HepG2 (cell line): Measurements from ENCODE around the gene POLE4. TPM values are rescaled to one million over a fixed set of nuclear protein-coding genes. Genes with fewer than 3 reads are reported as not detected.

Experiments
- AHR ChIP-seq: IDR thresholded peaks from 2 replicates; pipeline ENCODE4 v1.6.1; 2018; ENCODE audit warnings: missing genetic modification reagents, missing compliant biosample characterization
- CCDC6 ChIP-seq: sonication (generic); formaldehyde crosslinking; IDR thresholded peaks from 2 replicates; pipeline ENCODE4 v1.8.1; 2022; ENCODE audit warnings: mild to moderate bottlenecking, missing genetic modification reagents, moderate library complexity
- ETV5 ChIP-seq: IDR thresholded peaks from 2 replicates; pipeline ENCODE4 v1.6.1; 2018; ENCODE audit warnings: missing biosample characterization, missing genetic modification reagents, inconsistent platforms, borderline replicate concordance
- HMG20B ChIP-seq: conservative IDR thresholded peaks from 2 replicates; pipeline ENCODE4 v1.6.1; 2016; ENCODE audit warnings: missing genetic modification reagents, missing compliant biosample characterization
- KDM4B ChIP-seq: sonication (generic); formaldehyde crosslinking; IDR thresholded peaks from 2 replicates; pipeline ENCODE4 v1.4.0; 2020; ENCODE audit warnings: missing genetic modification reagents
- MATR3 ChIP-seq: sonication (generic); formaldehyde crosslinking; IDR thresholded peaks from 2 replicates; pipeline ENCODE4 v1.4.0; 2020; ENCODE audit warnings: missing genetic modification reagents
- MIER2 ChIP-seq: IDR thresholded peaks from 2 replicates; pipeline ENCODE4 v1.6.1; 2016; ENCODE audit warnings: missing biosample characterization, missing genetic modification reagents
- MIER3 ChIP-seq: IDR thresholded peaks from 2 replicates; pipeline ENCODE4 v1.6.1; 2016; ENCODE audit warnings: missing compliant biosample characterization, borderline replicate concordance
- MXI1 ChIP-seq: IDR thresholded peaks from 3 replicates; pipeline ENCODE4 v1.6.1; 2012; ENCODE audit warnings: low read depth, low read length, inconsistent platforms, borderline replicate concordance
- NR2F2 ChIP-seq: IDR thresholded peaks from 2 replicates; pipeline ENCODE4 v1.6.1; 2012; ENCODE audit warnings: low read depth, inconsistent platforms, borderline replicate concordance
- ONECUT2 ChIP-seq: sonication (generic); formaldehyde crosslinking; IDR thresholded peaks from 2 replicates; pipeline ENCODE4 v1.4.0; 2020; ENCODE audit warnings: missing genetic modification reagents
- SALL2 ChIP-seq: sonication (generic); formaldehyde crosslinking; IDR thresholded peaks from 2 replicates; pipeline ENCODE4 v1.8.1; 2023; ENCODE audit warnings: mild to moderate bottlenecking, missing genetic modification reagents, inconsistent platforms
- SAP130 ChIP-seq: IDR thresholded peaks from 2 replicates; pipeline ENCODE4 v1.6.1; 2016; ENCODE audit warnings: low read depth
- TAF1 ChIP-seq: sonication (generic); formaldehyde crosslinking; IDR thresholded peaks from 2 replicates; pipeline ENCODE4 v1.4.0; 2020; ENCODE audit warnings: missing genetic modification reagents
- ZMYM2 ChIP-seq: sonication (generic); formaldehyde crosslinking; IDR thresholded peaks from 2 replicates; pipeline ENCODE4 v1.8.0; 2022; ENCODE audit warnings: mild to moderate bottlenecking, missing genetic modification reagents
- ZNF510 ChIP-seq: sonication (generic); formaldehyde crosslinking; IDR thresholded peaks from 2 replicates; pipeline ENCODE4 v1.4.0; 2020; ENCODE audit warnings: low read depth, mild to moderate bottlenecking, missing genetic modification reagents
- ZNF558 ChIP-seq: sonication (generic); formaldehyde crosslinking; IDR thresholded peaks from 2 replicates; pipeline ENCODE4 v1.9.0; 2022; ENCODE audit warnings: mild to moderate bottlenecking, missing genetic modification reagents, borderline replicate concordance
- ZNF652 ChIP-seq: IDR thresholded peaks from 2 replicates; pipeline ENCODE4 v1.6.1; 2016; ENCODE audit warnings: low read depth, borderline replicate concordance
- ZNF720 ChIP-seq: sonication (generic); formaldehyde crosslinking; IDR thresholded peaks from 2 replicates; pipeline ENCODE4 v1.4.0; 2020; ENCODE audit warnings: missing genetic modification reagents
- ZNF775 ChIP-seq: sonication (generic); formaldehyde crosslinking; IDR thresholded peaks from 2 replicates; pipeline ENCODE4 v1.4.0; 2020; ENCODE audit warnings: missing genetic modification reagents, mild to moderate bottlenecking, moderate library complexity, borderline replicate concordance
- ZNF780A ChIP-seq: sonication (generic); formaldehyde crosslinking; IDR thresholded peaks from 2 replicates; pipeline ENCODE4 v1.8.0; 2022; ENCODE audit warnings: mild to moderate bottlenecking, missing genetic modification reagents, moderate library complexity
- ZNF792 ChIP-seq: IDR thresholded peaks from 2 replicates; pipeline ENCODE4 v1.6.1; 2016
- ZNF841 ChIP-seq: sonication (generic); formaldehyde crosslinking; IDR thresholded peaks from 2 replicates; pipeline ENCODE4 v1.8.1; 2023; ENCODE audit warnings: missing genetic modification reagents, borderline replicate concordance
- polyA plus RNA-seq, 8 experiments: library from polyadenylated mRNA; depleted of rRNA in 3 of 8; stranded (reverse) in 7 of 8; unstranded in 1 of 8; fragments of >200 nt; fragmentation: Illumina TruSeq in 4 of 8; extraction: Trizol in 4 of 8; gene quantifications; 2 replicates each; pipeline versions ENCODE4 v1.2.1 to v1.2.3, GENCODE V29; 2011 to 2016; ENCODE audit warnings: low read depth in 4 of 8, missing spikeins in 1 of 8, mixed read lengths in 1 of 8; ENCODE audit not compliant: insufficient read depth in 1 of 8
- total RNA-seq, 5 experiments: library from RNA; depleted of rRNA; stranded (reverse); fragments of >200 nt; fragmentation: Illumina TruSeq; extraction: Trizol; gene quantifications; 2 replicates each; pipeline ENCODE4 v1.2.3, GENCODE V29; 2016; ENCODE audit warnings: low read depth in 1 of 5
- TF ChIP-seq, protein P1 (sequence below): sonication (generic); formaldehyde crosslinking; IDR thresholded peaks from 2 replicates; pipeline ENCODE4 v1.4.0; 2020; ENCODE audit warnings: missing genetic modification reagents, mild to moderate bottlenecking, borderline replicate concordance
- TF ChIP-seq, protein P2 (sequence below): sonication (generic); formaldehyde crosslinking; IDR thresholded peaks from 2 replicates; pipeline ENCODE4 v1.4.0; 2020; ENCODE audit warnings: missing genetic modification reagents, borderline replicate concordance

The POLE4 gene
- total and polyA plus RNA-seq, 2 of the 13 experiments (the other 11 are each of a cell fraction or from before 2014, with no cell fraction given) = 106 to 116 TPM

DNA sequence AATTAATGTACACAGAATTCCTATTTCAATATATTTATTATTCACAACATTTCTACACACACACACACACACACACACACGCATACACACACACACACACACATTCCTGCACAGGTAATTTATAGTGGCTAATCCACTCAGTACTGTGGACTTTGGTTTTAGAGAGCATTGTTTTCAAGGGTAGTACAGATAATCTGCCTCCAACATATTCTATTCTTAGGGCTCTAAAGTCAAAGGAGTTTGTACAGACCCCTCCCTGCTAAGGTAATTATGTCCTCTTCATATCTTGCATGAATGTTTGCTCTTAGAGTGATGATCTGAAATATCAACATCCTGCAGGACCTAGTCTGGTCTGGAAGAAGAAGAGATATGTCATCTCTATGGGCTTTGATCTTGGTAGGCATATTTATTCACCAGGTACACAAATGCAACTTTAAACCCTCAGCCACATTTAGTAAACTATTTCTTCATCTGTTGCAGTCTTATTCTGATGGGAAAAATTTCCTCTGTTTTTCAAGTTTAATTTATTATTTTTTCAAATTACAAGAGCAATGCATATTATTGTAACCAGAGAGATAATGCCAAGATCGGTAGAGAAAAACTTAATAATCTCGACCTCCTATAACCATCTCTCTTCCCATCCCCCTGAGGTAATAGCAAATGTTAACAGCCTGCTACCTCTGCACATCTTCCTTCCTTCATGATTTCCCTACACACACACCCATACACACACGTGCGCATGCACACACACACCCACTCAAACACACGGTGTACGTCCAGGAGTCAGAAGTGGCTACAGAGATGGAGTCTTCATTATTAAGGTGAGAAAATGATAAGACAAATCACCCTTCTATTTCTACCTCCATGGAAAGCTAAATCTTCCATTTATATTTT is 18.3 kb upstream of the POLE4 start (continued):
- TF ChIP-seq ZNF775 (CRISPR knock-in tag) = peak; percentile 94; the same call in 1 of the 2 replicates
- TF ChIP-seq HMG20B = peak; percentile 93
- TF ChIP-seq ZNF720 = no peak
- no peak for TF ChIP-seq KDM4B
- TF ChIP-seq AHR (CRISPR knock-in tag) = no peak
- no peak for TF ChIP-seq MATR3 (CRISPR knock-in tag)
- TF ChIP-seq, protein P1, sequence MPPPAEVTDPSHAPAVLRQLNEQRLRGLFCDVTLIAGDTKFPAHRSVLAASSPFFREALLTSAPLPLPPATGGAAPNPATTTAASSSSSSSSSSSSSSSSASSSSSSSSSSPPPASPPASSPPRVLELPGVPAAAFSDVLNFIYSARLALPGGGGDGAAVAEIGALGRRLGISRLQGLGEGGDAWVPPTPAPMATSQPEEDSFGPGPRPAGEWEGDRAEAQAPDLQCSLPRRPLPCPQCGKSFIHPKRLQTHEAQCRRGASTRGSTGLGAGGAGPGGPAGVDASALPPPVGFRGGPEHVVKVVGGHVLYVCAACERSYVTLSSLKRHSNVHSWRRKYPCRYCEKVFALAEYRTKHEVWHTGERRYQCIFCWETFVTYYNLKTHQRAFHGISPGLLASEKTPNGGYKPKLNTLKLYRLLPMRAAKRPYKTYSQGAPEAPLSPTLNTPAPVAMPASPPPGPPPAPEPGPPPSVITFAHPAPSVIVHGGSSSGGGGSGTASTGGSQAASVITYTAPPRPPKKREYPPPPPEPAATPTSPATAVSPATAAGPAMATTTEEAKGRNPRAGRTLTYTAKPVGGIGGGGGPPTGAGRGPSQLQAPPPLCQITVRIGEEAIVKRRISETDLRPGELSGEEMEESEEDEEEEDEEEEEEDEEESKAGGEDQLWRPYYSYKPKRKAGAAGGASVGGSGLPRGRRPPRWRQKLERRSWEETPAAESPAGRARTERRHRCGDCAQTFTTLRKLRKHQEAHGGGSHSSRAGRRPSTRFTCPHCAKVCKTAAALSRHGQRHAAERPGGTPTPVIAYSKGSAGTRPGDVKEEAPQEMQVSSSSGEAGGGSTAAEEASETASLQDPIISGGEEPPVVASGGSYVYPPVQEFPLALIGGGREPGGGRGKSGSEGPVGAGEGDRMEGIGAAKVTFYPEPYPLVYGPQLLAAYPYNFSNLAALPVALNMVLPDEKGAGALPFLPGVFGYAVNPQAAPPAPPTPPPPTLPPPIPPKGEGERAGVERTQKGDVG = no peak
- TF ChIP-seq NR2F2 = peak; percentile 81; the same call in 1 of the 2 replicates
- TF ChIP-seq ZMYM2 (CRISPR knock-in tag) = 0 out of 2 replicates have a peak, but pooled peaks have one; percentile 18
- 0 out of 2 replicates have a peak, but pooled peaks have one; percentile 8 for TF ChIP-seq ZNF558 (CRISPR knock-in tag)
- TF ChIP-seq, protein P2, sequence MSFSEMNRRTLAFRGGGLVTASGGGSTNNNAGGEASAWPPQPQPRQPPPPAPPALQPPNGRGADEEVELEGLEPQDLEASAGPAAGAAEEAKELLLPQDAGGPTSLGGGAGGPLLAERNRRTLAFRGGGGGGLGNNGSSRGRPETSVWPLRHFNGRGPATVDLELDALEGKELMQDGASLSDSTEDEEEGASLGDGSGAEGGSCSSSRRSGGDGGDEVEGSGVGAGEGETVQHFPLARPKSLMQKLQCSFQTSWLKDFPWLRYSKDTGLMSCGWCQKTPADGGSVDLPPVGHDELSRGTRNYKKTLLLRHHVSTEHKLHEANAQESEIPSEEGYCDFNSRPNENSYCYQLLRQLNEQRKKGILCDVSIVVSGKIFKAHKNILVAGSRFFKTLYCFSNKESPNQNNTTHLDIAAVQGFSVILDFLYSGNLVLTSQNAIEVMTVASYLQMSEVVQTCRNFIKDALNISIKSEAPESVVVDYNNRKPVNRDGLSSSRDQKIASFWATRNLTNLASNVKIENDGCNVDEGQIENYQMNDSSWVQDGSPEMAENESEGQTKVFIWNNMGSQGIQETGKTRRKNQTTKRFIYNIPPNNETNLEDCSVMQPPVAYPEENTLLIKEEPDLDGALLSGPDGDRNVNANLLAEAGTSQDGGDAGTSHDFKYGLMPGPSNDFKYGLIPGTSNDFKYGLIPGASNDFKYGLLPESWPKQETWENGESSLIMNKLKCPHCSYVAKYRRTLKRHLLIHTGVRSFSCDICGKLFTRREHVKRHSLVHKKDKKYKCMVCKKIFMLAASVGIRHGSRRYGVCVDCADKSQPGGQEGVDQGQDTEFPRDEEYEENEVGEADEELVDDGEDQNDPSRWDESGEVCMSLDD (CRISPR knock-in tag) = 0 out of 2 replicates have a peak, but pooled peaks have one; percentile 22
- TF ChIP-seq CCDC6 (CRISPR knock-in tag) = 0 out of 2 replicates have a peak, but pooled peaks have one; percentile 19
- peak; percentile 63; the same call in 1 of the 2 replicates for TF ChIP-seq ZNF780A
- TF ChIP-seq ONECUT2 (CRISPR knock-in tag) = peak; percentile 26; the same call in 1 of the 2 replicates
- peak; percentile 30; the same call in 1 of the 2 replicates for TF ChIP-seq ZNF652 (CRISPR knock-in tag)
- TF ChIP-seq MXI1 = peak; percentile 39; the same call in 1 of the 3 replicates
- TF ChIP-seq SALL2 (CRISPR knock-in tag) = no peak
- TF ChIP-seq ZNF510 (CRISPR knock-in tag) = peak; percentile 85; the same call in 1 of the 2 replicates
- TF ChIP-seq ZNF841 (CRISPR knock-in tag) = no peak
- TF ChIP-seq MIER3 (CRISPR knock-in tag) = peak; percentile 77; the same call in 1 of the 2 replicates
- TF ChIP-seq ETV5 (CRISPR knock-in tag) = peak; percentile 95
- peak; percentile 84 for TF ChIP-seq SAP130 (CRISPR knock-in tag)
- no peak for TF ChIP-seq TAF1 (CRISPR knock-in tag)
- TF ChIP-seq ZNF792 (CRISPR knock-in tag) = 0 out of 2 replicates have a peak, but pooled peaks have one; percentile 14
- TF ChIP-seq MIER2 (CRISPR knock-in tag) = peak; percentile 34; the same call in 1 of the 2 replicates
